Measurements from ENCODE around the gene GAB2. TPM values are rescaled to one million over a fixed set of nuclear protein-coding genes. Genes with fewer than 3 reads are reported as not detected.

Gene GAB2
- total RNA-seq, 5 donors from 2014 or later (not counting 1 experiment from before 2014, with no cell fraction given), result 5.4 to 17.2 (median 8.8) TPM

DNA sequence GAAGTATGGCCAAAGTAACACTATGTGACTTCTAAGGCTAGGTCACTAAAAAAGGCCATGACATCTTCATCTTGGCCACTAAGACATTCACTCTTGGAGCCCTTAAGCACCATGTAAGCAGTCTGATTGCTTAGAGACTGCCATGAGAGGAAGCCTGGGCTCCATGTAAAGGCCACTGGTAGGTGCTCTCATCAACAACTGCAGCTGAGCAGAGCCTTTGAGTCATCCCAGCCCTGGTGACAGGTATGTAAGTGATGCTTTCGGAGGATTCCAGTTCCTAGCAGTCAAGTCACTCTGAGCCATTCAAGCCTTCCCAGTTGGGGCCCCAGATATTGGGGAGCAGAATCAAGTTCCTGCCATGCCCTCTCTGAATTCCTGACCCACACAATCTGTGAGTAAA is 26.2 kb downstream of the GAB2 start:
- no peak overlapping the region for H3K27ac Mint-ChIP-seq
- WGBS (ENCODE audit: insufficient coverage), result no CpG with 5 or more reads among the region's 1 CpG
- peaks cover 0 to 3% of the 10 kb centered on the region in 2 donors for H3K27me3 Mint-ChIP-seq
- H3K9me3 Mint-ChIP-seq, result peaks cover 0 to under 1% (median 0%) of the 10 kb centered on the region in 3 donors
- Histone ChIP-seq H3K27ac (ENCODE audit: low read length) (no peak overlapping the region), H3K4me1 (ENCODE audit: control insufficient read depth in 1 of 2, extremely low read depth in 1 of 2, insufficient read depth in 2 of 2, low read length in 2 of 2) (peaks cover 0 to 2% of the 10 kb centered on the region in 2 experiments), H3K27me3 (replicated peaks in 1 of 2; ENCODE audit: control insufficient read depth in 2 of 2, extremely low read depth in 1 of 2, insufficient read depth in 2 of 2, low read length in 1 of 2) (no peaks in the 10 kb centered on the region), H3K4me3 (ENCODE audit: control insufficient read depth in 1 of 2, extremely low read depth in 1 of 2, low read length in 1 of 2) (no peak overlapping the region), H3K9me3 (no peaks in the 10 kb centered on the region), H3K36me3 (ENCODE audit: control insufficient read depth in 2 of 2, extremely low read depth in 1 of 2, insufficient read depth in 1 of 2, low read length in 1 of 2) (no peaks in the 10 kb centered on the region)
- CTCF ChIA-PET, result interaction anchor here (0.7 to 0.8 kb wide), 2 partner anchors 10 to 101 kb away, joined by 3 read pairs; no protein-coding TSS in a partner anchor
- ATAC-seq (replicated peaks in 1 of 4), result no peak
- H3K36me3 Mint-ChIP-seq, result no peaks in the 10 kb centered on the region
- peaks cover 0 to 4% (median 0%) of the 10 kb centered on the region in 3 donors for H3K4me1 Mint-ChIP-seq
- no peak overlapping the region for H3K4me3 Mint-ChIP-seq
- DNase-seq, result no peak
- POLR2A ChIA-PET, result no interaction called here

GRCh38 chr11:78390809-78391208 is 26.8 kb downstream of the GAB2 start:
- Histone ChIP-seq H3K27ac (ENCODE audit: low read length) (no peak overlapping the region), H3K9me3 (no peaks in the 10 kb centered on the region), H3K36me3 (ENCODE audit: control insufficient read depth in 2 of 2, extremely low read depth in 1 of 2, insufficient read depth in 1 of 2, low read length in 1 of 2) (no peaks in the 10 kb centered on the region), H3K4me3 (ENCODE audit: control insufficient read depth in 1 of 2, extremely low read depth in 1 of 2, low read length in 1 of 2) (no peak overlapping the region), H3K27me3 (replicated peaks in 1 of 2; ENCODE audit: control insufficient read depth in 2 of 2, extremely low read depth in 1 of 2, insufficient read depth in 2 of 2, low read length in 1 of 2) (no peaks in the 10 kb centered on the region), H3K4me1 (ENCODE audit: control insufficient read depth in 1 of 2, extremely low read depth in 1 of 2, insufficient read depth in 2 of 2, low read length in 2 of 2) (peaks cover 0 to 2% of the 10 kb centered on the region in 2 experiments)
- H3K27me3 Mint-ChIP-seq, result peaks cover 0 to 3% of the 10 kb centered on the region in 2 donors
- H3K4me3 Mint-ChIP-seq, result no peak overlapping the region
- H3K36me3 Mint-ChIP-seq, result no peaks in the 10 kb centered on the region
- POLR2A ChIA-PET, result no interaction called here
- H3K4me1 Mint-ChIP-seq, result peaks cover 0 to 4% (median 0%) of the 10 kb centered on the region in 3 donors
- no peak overlapping the region for H3K27ac Mint-ChIP-seq
- WGBS (ENCODE audit: insufficient coverage), result 77% methylated on average over 3 of the region's 5 CpGs
- DNase-seq, result no peak
- ATAC-seq (replicated peaks in 1 of 4), result no peak
- H3K9me3 Mint-ChIP-seq, result peaks cover 0 to 7% (median 0%) of the 10 kb centered on the region in 3 donors
- CTCF ChIA-PET, result no interaction called here

- ChIA-PET CTCF (interaction anchor here in 1 of 2 donors (0.6 kb wide), 2 partner anchors 45 to 93 kb away, joined by 3 to 8 read pairs; no protein-coding TSS in a partner anchor), POLR2A (no interaction called here)
- H3K27me3 Mint-ChIP-seq, result no peaks in the 10 kb centered on the region
- H3K4me3 Mint-ChIP-seq, result no peak overlapping the region
- peaks cover 7 to 27% (median 10%) of the 10 kb centered on the region in 3 donors for H3K9me3 Mint-ChIP-seq
- no peaks in the 10 kb centered on the region for H3K4me1 ChIP-seq (ENCODE audit: control insufficient read depth in 1 of 2, extremely low read depth in 1 of 2, insufficient read depth in 2 of 2, low read length in 2 of 2)
- DNase-seq (no peak), ATAC-seq (replicated peaks in 1 of 4) (no peak)
- no peak overlapping the region for H3K27ac Mint-ChIP-seq
- 80% methylated on average over 1 of the region's 3 CpGs for WGBS (ENCODE audit: insufficient coverage)
- H3K4me1 Mint-ChIP-seq, result no peaks in the 10 kb centered on the region
- H3K4me3 ChIP-seq (ENCODE audit: control insufficient read depth in 1 of 2, extremely low read depth in 1 of 2, low read length in 1 of 2), result no peak overlapping the region
- no peak overlapping the region for H3K27ac ChIP-seq (ENCODE audit: low read length)
- no peaks in the 10 kb centered on the region for H3K9me3 ChIP-seq
- peaks cover 16% of the 10 kb centered on the region for H3K36me3 Mint-ChIP-seq
- no peaks in the 10 kb centered on the region for H3K27me3 ChIP-seq (replicated peaks in 1 of 2; ENCODE audit: control insufficient read depth in 2 of 2, extremely low read depth in 1 of 2, insufficient read depth in 2 of 2, low read length in 1 of 2)
- H3K36me3 ChIP-seq (ENCODE audit: control insufficient read depth in 2 of 2, extremely low read depth in 1 of 2, insufficient read depth in 1 of 2, low read length in 1 of 2), result no peaks in the 10 kb centered on the region
Measured at GRCh38 chr11:78386215-78386941, 31.2 kb downstream of the GAB2 start.

DNA sequence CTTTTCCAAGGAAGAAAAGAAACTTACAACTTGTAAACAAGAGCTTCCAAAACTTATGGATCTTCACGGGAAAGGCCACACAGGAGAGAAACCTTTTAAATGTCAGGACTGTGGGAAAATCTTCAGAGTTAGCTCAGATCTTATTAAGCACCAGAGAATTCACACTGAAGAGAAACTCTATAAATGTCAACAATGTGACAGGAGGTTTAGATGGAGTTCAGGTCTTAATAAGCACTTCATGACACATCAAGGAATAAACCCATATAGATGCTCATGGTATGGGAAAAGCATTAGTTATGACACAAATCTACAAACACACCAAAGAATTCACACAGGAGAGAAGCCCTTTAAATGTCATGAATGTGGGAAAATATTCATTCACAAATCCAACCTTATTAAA is 32.4 kb downstream of the GAB2 start:
- ChIA-PET POLR2A (no interaction called here), CTCF (interaction anchor here in 1 of 2 donors (0.6 kb wide), 1 partner anchor 43 kb away, joined by 3 read pairs; no protein-coding TSS in a partner anchor)
- DNase-seq, result no peak
- no peak overlapping the region for H3K27ac ChIP-seq (ENCODE audit: low read length)
- no peak for ATAC-seq (replicated peaks in 1 of 4)
- peaks cover 16% of the 10 kb centered on the region for H3K36me3 Mint-ChIP-seq
- no peaks in the 10 kb centered on the region for H3K4me1 ChIP-seq (ENCODE audit: control insufficient read depth in 1 of 2, extremely low read depth in 1 of 2, insufficient read depth in 2 of 2, low read length in 2 of 2)
- H3K27ac Mint-ChIP-seq, result no peak overlapping the region
- H3K27me3 ChIP-seq (replicated peaks in 1 of 2; ENCODE audit: control insufficient read depth in 2 of 2, extremely low read depth in 1 of 2, insufficient read depth in 2 of 2, low read length in 1 of 2), result no peaks in the 10 kb centered on the region
- H3K4me3 Mint-ChIP-seq, result no peak overlapping the region
- H3K36me3 ChIP-seq (ENCODE audit: control insufficient read depth in 2 of 2, extremely low read depth in 1 of 2, insufficient read depth in 1 of 2, low read length in 1 of 2), result no peaks in the 10 kb centered on the region
- H3K9me3 ChIP-seq, result no peaks in the 10 kb centered on the region
- no peaks in the 10 kb centered on the region for H3K4me1 Mint-ChIP-seq
- no peaks in the 10 kb centered on the region for H3K27me3 Mint-ChIP-seq
- no peak overlapping the region for H3K4me3 ChIP-seq (ENCODE audit: control insufficient read depth in 1 of 2, extremely low read depth in 1 of 2, low read length in 1 of 2)
- whole genome bisulfite sequencing (ENCODE audit: insufficient coverage), result no CpG with 5 or more reads among the region's 1 CpG
- H3K9me3 Mint-ChIP-seq, result peaks cover 7 to 27% (median 10%) of the 10 kb centered on the region in 3 donors

GRCh38 chr11:78384231-78384630 is 33.4 kb downstream of the GAB2 start:
- Histone ChIP-seq H3K27me3 (replicated peaks in 1 of 2; ENCODE audit: control insufficient read depth in 2 of 2, extremely low read depth in 1 of 2, insufficient read depth in 2 of 2, low read length in 1 of 2) (no peaks in the 10 kb centered on the region), H3K9me3 (no peaks in the 10 kb centered on the region), H3K36me3 (ENCODE audit: control insufficient read depth in 2 of 2, extremely low read depth in 1 of 2, insufficient read depth in 1 of 2, low read length in 1 of 2) (no peaks in the 10 kb centered on the region), H3K4me1 (ENCODE audit: control insufficient read depth in 1 of 2, extremely low read depth in 1 of 2, insufficient read depth in 2 of 2, low read length in 2 of 2) (peaks cover 0 to 5% of the 10 kb centered on the region in 2 experiments), H3K27ac (ENCODE audit: low read length) (no peak overlapping the region), H3K4me3 (ENCODE audit: control insufficient read depth in 1 of 2, extremely low read depth in 1 of 2, low read length in 1 of 2) (no peak overlapping the region)
- Mint-ChIP-seq H3K4me1 (peaks cover 0 to 4% (median 3%) of the 10 kb centered on the region in 3 donors), H3K9me3 (peaks cover 7 to 27% (median 10%) of the 10 kb centered on the region in 3 donors), H3K36me3 (peaks cover 16% of the 10 kb centered on the region), H3K4me3 (no peak overlapping the region), H3K27ac (no peak overlapping the region), H3K27me3 (no peaks in the 10 kb centered on the region)
- ATAC-seq (replicated peaks in 1 of 4) (no peak), DNase-seq (no peak)
- ChIA-PET POLR2A (no interaction called here), CTCF (no interaction called here)
- 90% methylated on average over 4 of the region's 4 CpGs for whole genome bisulfite sequencing (ENCODE audit: insufficient coverage)

- WGBS (ENCODE audit: insufficient coverage), result 93% methylated on average over 4 of the region's 4 CpGs
- POLR2A ChIA-PET, result no interaction called here
- peaks cover 0 to 6% (median 6%) of the 10 kb centered on the region in 3 donors for H3K4me1 Mint-ChIP-seq
Measured at GRCh38 chr11:78381865-78382264, 35.8 kb downstream of the GAB2 start.

More at GRCh38 chr11:78381865-78382264, 35.8 kb downstream of the GAB2 start:
- H3K4me3 Mint-ChIP-seq, result no peak overlapping the region
- no peaks in the 10 kb centered on the region for H3K9me3 ChIP-seq
- peaks cover 0 to 5% of the 10 kb centered on the region in 2 experiments for H3K4me1 ChIP-seq (ENCODE audit: control insufficient read depth in 1 of 2, extremely low read depth in 1 of 2, insufficient read depth in 2 of 2, low read length in 2 of 2)
- no peak overlapping the region for H3K27ac Mint-ChIP-seq
- DNase-seq, result no peak
- no peak overlapping the region for H3K27ac ChIP-seq (ENCODE audit: low read length)
- no peak overlapping the region for H3K4me3 ChIP-seq (ENCODE audit: control insufficient read depth in 1 of 2, extremely low read depth in 1 of 2, low read length in 1 of 2)
- peaks cover 16% of the 10 kb centered on the region for H3K36me3 Mint-ChIP-seq
- H3K27me3 Mint-ChIP-seq, result no peaks in the 10 kb centered on the region
- ATAC-seq (replicated peaks in 1 of 4), result no peak
- no peaks in the 10 kb centered on the region for H3K36me3 ChIP-seq (ENCODE audit: control insufficient read depth in 2 of 2, extremely low read depth in 1 of 2, insufficient read depth in 1 of 2, low read length in 1 of 2)
- CTCF ChIA-PET, result interaction anchor here in 1 of 2 donors (0.6 kb wide), 1 partner anchor 128 kb away, joined by 6 read pairs; no protein-coding TSS in a partner anchor
- H3K27me3 ChIP-seq (replicated peaks in 1 of 2; ENCODE audit: control insufficient read depth in 2 of 2, extremely low read depth in 1 of 2, insufficient read depth in 2 of 2, low read length in 1 of 2), result no peaks in the 10 kb centered on the region
- peaks cover 7 to 27% (median 10%) of the 10 kb centered on the region in 3 donors for H3K9me3 Mint-ChIP-seq

Measured in T-cell (primary cell).